ENCODE data around the gene APCDD1. TPM values are rescaled to one million over a fixed set of nuclear protein-coding genes. Genes with fewer than 3 reads are reported as not detected.

The APCDD1 gene
- total and polyA plus RNA-seq, 2 experiments from 2014 or later: 0.31 to 1.0 TPM

DNA sequence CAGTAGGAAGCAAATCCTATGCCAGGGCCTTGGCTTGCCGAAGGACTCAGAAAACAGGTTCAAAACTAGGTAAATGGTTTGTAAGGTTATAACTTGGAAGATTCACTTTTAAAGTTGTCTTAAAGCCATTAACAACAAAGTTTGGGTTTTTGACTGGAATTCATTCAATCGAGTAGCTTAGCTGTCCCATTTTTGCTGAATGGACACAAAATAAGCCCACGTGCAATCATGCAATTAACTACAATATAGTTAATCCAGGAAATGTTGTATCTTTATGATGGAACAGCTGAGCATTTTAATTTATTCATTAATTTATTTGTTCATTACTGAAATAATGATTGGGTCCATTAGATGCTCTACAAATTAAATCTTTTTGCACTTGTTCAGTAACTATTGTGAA is 18.3 kb upstream of the APCDD1 start:
- Histone ChIP-seq H3F3A (replicated peaks; ENCODE audit: low read depth) (no peaks in the 10 kb centered on the region), H3K27ac (ENCODE audit: low read depth) (no peak overlapping the region), H3K4me2 (no peak overlapping the region), H3K36me3 (ENCODE audit: insufficient read depth) (no peaks in the 10 kb centered on the region), H3K9me2 (ENCODE audit: insufficient read depth) (no peaks in the 10 kb centered on the region; the same call in 1 of the 2 replicates), H3K79me2 (replicated peaks; ENCODE audit: insufficient read depth) (no peaks in the 10 kb centered on the region), H3K4me3 (no peak overlapping the region), H4K20me1 (replicated peaks; ENCODE audit: insufficient read depth) (no peaks in the 10 kb centered on the region), H3K4me1 (ENCODE audit: insufficient read depth) (no peaks in the 10 kb centered on the region), H3K27me3 (ENCODE audit: insufficient read depth) (no peaks in the 10 kb centered on the region), H2AFZ (no peak overlapping the region)
- TF ChIP-seq ZNF331 (CRISPR knock-in tag; IDR thresholded peaks at IDR 0.05; ENCODE audit: low read depth) (no peak), EZH2 (IDR thresholded peaks at IDR 0.05; ENCODE audit: low read depth, unreplicated experiment) (no peak), NANOG (IDR thresholded peaks at IDR 0.05; ENCODE audit: borderline replicate concordance) (no peak), EZH2phosphoT487 (IDR thresholded peaks at IDR 0.05; ENCODE audit: unreplicated experiment) (no peak), CREB1 (CRISPR knock-in tag; IDR thresholded peaks at IDR 0.05; ENCODE audit: low read depth) (no peak), ZNF114 (CRISPR knock-in tag; IDR thresholded peaks at IDR 0.05) (no peak), POLR2AphosphoS5 (IDR thresholded peaks at IDR 0.05; ENCODE audit: low read depth) (no peak), CTCF (conservative IDR thresholded peaks at IDR 0.05; ENCODE audit: low read depth in 2 of 2) (no peak), STAT1 (IDR thresholded peaks at IDR 0.05; ENCODE audit: unreplicated experiment) (no peak)
- TF ChIP-seq, protein P1, sequence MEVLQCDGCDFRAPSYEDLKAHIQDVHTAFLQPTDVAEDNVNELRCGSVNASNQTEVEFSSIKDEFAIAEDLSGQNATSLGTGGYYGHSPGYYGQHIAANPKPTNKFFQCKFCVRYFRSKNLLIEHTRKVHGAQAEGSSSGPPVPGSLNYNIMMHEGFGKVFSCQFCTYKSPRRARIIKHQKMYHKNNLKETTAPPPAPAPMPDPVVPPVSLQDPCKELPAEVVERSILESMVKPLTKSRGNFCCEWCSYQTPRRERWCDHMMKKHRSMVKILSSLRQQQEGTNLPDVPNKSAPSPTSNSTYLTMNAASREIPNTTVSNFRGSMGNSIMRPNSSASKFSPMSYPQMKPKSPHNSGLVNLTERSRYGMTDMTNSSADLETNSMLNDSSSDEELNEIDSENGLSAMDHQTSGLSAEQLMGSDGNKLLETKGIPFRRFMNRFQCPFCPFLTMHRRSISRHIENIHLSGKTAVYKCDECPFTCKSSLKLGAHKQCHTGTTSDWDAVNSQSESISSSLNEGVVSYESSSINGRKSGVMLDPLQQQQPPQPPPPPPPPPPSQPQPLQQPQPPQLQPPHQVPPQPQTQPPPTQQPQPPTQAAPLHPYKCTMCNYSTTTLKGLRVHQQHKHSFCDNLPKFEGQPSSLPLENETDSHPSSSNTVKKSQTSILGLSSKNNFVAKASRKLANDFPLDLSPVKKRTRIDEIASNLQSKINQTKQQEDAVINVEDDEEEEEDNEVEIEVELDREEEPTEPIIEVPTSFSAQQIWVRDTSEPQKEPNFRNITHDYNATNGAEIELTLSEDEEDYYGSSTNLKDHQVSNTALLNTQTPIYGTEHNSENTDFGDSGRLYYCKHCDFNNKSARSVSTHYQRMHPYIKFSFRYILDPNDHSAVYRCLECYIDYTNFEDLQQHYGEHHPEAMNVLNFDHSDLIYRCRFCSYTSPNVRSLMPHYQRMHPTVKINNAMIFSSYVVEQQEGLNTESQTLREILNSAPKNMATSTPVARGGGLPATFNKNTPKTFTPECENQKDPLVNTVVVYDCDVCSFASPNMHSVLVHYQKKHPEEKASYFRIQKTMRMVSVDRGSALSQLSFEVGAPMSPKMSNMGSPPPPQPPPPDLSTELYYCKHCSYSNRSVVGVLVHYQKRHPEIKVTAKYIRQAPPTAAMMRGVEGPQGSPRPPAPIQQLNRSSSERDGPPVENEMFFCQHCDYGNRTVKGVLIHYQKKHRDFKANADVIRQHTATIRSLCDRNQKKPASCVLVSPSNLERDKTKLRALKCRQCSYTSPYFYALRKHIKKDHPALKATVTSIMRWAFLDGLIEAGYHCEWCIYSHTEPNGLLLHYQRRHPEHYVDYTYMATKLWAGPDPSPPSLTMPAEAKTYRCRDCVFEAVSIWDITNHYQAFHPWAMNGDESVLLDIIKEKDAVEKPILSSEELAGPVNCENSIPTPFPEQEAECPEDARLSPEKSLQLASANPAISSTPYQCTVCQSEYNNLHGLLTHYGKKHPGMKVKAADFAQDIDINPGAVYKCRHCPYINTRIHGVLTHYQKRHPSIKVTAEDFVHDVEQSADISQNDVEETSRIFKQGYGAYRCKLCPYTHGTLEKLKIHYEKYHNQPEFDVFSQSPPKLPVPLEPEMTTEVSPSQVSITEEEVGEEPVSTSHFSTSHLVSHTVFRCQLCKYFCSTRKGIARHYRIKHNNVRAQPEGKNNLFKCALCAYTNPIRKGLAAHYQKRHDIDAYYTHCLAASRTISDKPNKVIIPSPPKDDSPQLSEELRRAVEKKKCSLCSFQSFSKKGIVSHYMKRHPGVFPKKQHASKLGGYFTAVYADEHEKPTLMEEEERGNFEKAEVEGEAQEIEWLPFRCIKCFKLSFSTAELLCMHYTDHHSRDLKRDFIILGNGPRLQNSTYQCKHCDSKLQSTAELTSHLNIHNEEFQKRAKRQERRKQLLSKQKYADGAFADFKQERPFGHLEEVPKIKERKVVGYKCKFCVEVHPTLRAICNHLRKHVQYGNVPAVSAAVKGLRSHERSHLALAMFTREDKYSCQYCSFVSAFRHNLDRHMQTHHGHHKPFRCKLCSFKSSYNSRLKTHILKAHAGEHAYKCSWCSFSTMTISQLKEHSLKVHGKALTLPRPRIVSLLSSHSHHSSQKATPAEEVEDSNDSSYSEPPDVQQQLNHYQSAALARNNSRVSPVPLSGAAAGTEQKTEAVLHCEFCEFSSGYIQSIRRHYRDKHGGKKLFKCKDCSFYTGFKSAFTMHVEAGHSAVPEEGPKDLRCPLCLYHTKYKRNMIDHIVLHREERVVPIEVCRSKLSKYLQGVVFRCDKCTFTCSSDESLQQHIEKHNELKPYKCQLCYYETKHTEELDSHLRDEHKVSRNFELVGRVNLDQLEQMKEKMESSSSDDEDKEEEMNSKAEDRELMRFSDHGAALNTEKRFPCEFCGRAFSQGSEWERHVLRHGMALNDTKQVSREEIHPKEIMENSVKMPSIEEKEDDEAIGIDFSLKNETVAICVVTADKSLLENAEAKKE (CRISPR knock-in tag; IDR thresholded peaks at IDR 0.05): no peak
- TF ChIP-seq, protein P2, sequence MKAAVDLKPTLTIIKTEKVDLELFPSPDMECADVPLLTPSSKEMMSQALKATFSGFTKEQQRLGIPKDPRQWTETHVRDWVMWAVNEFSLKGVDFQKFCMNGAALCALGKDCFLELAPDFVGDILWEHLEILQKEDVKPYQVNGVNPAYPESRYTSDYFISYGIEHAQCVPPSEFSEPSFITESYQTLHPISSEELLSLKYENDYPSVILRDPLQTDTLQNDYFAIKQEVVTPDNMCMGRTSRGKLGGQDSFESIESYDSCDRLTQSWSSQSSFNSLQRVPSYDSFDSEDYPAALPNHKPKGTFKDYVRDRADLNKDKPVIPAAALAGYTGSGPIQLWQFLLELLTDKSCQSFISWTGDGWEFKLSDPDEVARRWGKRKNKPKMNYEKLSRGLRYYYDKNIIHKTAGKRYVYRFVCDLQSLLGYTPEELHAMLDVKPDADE (IDR thresholded peaks at IDR 0.05): no peak
- Mint-ChIP-seq H3K9me3 (no peaks in the 10 kb centered on the region), H3K27me3 (ENCODE audit: insufficient read depth, low read depth, poor library complexity) (peaks cover 6% of the 10 kb centered on the region), H3K36me3 (ENCODE audit: low read depth) (no peaks in the 10 kb centered on the region), H3K4me1 (no peaks in the 10 kb centered on the region), H3K4me3 (no peak overlapping the region), H3K27ac (no peak overlapping the region)
- no peak for ATAC-seq
- DNase-seq (ENCODE audit: low spot score): no peak

Data from GM23338 (cell line).